Stimulated activated CD8-positive, alpha-beta memory T cell treated with anti-CD3 and anti-CD28 coated beads, Interleukin-15, amount 100 ng/mL, for 4 hours (primary cell): Measurements from ENCODE around the gene CCDC116.
"Not testable (repeated sequence)": the region's sequence is repeated elsewhere in the genome, so short reads cannot be mapped to it uniquely, and the experiment has no call there.

Experiments
- DNase-seq, 2 donors: peaks; one replicate each; pipeline ENCODE4 v3.0.0-alpha.2; 2020; ENCODE audit warnings: low read depth in 2 of 2

Gene CCDC116

DNA sequence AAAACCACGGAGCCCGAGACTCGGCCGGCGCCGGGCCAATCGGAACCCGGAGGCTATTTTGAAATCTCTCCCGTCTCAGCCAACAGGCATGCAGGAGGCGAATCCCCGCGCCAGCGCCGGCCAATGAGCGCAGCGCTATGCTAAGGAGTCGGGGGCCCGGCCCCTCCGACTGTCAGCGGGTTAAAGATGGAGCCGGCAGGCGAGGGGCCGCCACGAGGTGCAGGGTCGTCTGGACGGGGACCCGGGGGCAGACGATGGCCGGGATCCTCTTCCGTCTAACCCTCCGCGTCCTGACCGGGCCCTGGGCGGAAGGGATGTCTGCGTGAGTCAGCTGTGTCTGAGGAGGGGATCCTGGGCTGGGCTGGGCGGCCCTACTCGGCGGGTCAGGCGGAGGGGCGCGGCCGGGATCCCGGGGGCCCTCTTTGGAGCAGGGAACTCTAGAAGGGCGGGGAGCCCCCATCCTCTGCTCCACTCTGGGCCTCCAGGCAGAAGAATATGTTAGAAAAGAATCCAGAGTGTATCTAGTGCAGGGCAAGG, 19.5 kb downstream of the CCDC116 start:
- peak; percentile 59 to 65 for DNase-seq

DNA sequence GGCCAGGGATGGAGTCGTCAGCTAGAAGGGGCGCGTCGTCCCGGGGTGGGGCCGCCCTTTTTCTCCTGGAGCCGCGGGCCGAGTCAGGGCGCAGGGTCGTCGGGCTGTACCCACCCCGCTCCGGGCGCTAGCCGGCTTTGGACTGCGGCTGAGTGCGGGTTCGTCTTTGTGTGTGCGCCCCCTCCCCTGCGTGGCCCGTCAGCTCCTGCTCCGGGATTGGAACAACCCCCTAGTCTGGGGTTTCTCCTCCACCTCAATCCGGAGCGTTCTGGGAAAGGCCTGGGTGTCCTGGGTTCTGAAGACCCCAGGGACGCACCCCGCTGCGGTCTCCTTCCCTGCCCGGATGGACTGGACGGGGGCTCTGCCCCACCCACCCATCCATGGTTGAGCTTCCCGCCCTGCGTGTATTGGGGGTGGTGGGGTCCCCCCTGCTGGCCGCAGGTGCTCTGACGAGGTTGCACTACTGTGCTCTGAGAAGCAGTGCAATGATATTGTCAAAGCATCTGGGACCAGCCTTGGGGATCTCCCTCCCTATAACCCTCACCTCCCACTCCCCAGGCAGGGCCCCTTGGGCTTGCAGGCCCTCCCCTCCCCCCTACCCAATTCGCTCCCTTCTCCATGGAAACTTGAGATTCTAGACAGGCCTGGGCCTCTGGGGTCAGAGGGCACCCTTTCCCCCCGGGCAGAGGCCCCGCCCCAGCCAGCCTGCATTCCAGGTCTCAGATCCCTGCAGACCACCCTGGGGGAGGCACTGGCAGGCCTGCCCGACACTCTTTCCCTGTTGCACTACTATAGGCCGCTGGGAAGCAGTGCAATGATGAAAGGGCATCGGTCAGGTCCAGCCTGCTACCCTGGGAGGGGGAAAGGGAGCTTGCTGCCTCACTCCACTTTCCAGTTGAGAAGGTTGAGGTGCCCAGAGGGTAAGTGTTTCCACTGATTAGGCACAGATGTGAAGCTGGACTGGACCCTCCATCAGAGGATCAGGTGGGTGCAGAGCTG, 20.3 kb downstream of the CCDC116 start:
- DNase-seq = no peak

DNA sequence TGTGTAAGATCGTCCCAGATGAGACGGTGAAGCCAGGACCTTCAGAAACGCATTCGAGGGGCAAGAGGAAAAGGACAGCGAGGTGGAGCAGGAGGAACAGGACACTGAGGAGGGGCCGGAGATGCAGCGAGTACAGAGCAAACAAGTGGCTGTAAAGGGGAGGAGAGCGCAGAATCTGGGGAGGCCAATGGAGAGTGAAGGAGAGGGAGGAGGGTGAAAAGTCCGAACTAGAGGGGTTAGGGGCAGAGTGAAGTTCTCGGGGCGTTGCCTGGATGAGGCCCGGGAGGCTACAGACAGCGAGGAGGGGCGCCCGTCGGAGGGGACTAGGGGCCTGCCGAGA, 24.4 kb downstream of the CCDC116 start:
- no peak for DNase-seq

DNA sequence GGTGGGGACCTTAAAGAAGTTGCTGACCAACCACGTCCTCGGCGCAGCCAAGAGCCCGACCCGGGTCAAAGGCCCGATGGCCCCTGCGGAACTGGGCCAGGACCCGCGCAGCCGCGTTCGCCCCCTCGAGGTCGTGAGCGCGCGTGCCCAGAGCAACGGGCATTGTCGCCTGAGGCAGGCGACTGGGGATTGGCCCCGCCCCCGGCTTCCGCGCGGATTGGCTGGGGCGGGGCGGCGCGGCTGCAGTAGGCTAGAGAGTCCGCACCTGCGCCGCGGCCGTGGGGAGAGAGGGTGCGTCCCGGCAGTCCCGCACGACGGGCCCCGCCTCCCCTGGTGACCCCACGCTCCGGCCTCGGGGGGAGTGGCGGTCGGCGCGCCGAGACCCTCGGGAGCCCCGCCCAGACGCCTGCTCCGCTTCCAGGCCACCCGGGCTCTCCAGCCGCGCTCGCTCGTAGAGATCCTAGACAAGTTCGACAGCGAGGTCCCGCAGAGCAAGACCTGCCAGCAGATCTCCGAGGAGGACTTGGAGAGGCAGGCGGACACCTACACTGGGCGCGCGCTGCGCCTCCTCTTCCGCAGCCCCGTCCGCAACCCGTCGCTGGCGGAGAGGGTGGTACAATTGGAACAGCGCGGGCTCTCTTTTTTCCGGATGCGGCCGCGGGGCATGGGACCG, 24.9 kb downstream of the CCDC116 start:
- DNase-seq = peak; percentile 46 to 59

DNA sequence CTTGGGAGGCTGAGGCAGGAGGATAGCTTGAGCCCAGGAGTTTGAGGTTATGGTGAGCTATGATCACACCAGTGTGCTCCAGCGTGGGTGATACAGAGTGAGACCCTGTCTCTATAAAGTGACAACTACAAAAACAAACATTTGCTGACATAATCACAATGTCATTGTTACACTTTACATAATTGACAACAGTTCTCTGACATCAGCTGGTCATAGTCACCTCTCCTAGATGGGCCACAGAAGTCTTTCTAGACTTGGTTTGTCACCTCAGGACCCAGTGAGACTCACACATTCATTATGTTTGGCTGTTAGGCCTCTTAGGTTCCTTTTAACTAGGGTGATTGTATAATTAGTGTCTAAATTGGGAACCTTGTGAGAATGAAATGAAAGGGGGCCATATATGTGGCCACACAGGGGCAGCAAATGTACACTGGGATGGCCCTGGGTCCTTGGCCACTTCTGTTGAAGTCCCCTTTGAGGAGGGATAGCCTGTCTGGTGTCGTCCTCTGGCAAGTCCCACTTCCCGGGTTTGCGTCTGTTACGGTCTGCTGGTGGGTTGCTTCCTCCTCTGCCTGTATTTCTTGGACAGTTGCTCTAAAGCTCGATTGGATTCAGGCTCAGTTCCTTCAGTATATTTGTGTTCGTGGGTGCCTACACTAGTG, 27.4 kb downstream of the CCDC116 start:
- no peak for DNase-seq

DNA sequence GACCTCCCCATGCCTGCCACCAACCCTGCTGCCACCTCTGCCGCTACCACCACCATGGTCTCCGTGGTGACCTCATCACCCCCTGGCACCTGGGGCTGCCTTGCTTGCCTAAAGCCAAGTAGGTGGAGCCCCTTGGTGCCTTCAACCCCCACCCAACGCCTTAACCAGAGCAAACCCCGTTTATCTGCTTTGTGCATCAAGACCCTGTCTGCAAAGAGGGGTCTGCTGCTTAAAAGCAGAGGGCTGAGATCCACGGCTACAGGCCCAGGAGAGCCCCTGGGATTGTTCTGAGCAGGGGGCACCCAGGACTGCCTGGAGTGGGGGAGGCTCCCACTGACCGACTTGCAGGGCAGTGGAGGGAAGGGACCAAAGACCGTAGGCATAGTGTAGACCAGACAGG, 28.3 kb downstream of the CCDC116 start:
- DNase-seq = no peak

DNA sequence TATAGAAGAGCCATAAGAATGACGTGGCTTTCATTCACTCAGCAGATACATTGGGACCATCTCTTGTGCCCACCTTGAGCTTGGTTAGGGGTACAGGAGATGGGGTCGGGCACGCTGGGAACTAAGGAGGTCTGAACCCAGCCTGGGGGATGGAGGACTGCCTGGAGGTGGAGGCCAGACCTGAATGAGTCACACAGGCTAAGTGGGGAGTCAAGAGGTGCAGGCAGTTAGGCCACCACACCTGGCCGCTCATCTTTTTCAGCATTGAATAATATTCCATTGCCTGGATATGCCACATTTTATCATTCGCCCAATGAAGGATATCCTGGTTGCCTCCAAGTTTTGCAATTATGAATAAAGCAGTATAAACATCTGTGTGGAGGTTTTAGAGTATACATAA, 29.4 kb downstream of the CCDC116 start:
- no peak for DNase-seq

DNA sequence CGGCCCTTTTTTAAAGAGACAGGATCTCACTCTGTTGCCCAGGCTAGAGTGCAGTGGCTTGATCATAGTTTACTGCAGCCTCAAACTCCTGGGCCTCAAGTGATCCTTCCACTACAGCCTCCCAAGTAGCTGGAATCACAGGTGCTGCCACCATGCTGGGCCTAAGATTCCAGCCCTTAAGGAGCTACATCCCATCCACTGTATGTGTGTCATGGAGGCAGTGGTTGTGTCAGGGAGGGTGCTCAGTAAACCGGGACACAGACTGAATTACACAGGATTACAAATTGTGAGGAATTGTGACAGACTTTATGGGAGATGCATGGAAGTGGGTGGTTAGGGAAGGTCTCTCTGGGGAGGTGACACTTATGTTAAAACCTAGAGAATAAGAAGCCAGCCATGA, 31.2 kb downstream of the CCDC116 start:
- DNase-seq = no peak

DNA sequence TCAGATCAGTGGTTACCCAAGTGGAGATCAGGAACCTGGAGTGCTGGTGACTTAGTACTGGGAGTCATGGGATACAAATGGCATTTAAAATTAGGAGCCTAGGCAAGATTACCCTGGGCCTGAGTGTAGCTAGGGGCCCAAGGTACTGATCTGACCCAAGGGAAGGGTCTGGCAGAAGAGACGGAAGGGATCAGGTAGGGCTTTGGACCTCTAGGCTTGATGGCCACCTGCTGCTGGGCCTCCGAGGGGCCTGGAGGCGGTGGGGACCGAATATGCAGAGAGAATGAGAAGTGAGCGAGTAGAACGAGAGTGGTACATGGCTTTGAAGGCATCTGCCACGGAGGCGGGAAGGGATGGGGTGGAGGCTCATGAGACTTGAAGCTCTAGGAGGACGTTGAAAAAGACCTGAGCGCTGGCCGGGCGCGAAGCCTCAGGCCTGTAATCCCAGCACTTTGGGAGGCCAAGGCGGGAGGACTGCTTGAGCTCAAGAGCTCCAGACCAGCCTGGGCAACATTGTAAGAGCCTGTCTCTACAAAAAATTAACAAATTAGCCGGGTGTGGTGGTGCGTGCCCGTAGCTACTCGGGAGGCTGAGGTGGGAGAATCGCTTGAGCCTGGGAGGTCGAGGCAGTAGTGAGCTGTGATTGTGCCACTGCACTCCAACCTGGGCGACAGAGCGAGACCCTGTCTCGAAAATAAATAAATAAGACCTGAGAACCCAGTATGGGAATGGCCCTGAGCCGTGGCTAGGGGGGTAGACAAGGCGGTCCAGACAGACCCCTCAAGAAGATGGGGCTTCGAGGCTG, 32.7 kb downstream of the CCDC116 start:
- no peak for DNase-seq

DNA sequence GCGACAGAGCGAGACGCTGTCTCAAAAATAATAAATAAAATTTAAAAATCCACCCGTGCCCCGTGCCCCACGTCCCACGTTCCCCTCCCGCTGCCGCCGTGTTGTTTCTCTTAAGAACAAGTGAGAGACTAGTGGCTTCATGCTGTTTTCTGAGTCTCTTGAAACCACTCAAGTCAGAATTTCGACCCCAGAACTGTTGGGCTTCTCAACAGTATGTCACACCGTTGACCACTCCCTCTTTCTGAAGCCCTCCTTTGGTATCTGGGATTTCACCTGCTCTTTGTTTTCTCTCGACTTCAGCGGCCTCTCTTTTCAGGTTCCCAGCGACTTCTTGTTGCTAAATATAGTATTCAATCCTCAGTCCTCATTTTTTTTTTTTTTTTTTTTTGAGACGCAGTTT, 34.2 kb downstream of the CCDC116 start:
- no peak for DNase-seq

DNA sequence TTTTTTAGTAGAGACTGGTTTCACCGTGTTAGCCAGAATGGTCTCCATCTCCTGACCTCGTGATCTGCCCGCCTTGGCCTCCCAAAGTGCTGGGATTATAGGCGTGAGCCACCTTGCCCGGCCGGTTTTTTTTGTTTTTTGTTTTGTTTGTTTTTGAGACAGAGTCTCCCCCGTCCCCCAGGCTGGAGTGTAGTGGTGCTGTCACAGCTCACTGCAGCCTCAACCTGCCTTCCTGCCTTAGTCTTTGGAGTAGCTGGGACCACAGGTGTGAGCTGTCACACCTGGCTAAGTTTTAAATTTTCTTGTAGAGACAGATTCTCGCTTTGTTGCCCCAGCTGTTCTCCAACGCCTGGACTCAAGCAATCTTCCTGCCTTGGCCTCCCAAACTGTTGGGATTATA, 36.5 kb downstream of the CCDC116 start:
- no peak for DNase-seq

DNA sequence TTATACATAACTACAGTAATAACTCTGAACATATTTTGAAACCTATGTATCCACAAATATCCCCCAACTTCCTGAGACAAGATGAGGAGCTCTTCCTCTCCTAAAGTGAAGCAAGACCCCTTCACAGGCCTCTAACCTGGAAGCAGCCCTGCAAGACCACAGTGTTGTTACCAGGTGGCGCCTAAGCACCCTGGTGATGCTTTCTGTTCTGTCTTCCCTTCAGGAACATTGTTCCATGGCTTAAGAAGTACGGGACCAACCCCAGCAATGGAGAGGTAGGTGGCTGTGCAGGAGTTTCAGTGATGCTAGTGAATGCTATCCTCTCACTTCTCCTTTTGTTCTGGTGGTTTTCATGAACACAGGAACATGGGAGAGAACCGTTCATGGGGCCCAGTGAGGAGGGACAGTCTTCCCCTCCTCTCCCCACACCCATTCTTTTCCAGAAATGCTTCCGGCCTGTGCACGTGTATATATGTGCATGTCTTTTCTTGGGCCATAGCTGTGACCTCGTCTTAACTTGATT, 39.6 kb downstream of the CCDC116 start:
- no peak for DNase-seq

DNA sequence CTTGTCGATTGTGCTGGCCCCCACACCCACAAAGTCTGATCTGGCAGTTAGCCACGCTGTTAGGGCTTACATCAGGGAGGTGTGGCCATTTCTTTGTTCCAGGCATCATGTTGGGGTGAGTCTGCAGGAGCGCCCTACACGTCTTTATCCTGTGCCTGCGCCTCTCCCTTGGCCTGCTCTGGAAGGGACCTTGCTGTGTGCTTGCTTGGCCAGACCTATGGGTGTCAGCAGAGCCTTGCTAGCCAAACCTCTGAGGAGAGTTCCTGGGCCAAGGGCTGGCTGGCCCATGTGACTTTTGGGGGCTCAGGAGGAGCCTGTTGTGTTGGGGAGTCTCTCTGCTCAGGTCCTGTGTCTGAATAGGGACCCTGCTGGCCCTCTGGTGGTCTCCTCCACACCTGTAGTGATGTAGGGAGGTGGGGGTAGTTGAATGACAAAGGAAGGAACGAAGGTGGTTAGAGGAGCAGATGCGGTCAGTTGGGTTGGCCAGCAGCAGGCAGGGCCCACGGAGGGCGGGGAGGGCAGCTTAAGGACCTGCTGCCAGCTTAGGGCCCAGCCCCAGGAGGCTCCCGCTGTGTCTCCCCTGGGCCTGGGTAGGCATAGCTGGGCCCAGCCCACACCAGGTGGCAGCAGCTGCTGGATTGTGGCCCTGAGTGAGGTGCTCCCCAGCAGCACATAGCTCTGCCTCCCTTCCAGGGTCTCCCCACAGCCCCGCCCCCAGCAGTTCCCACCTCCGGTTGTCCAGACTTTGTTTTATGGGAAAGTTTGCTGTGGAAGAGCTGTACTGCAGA, 41.2 kb downstream of the CCDC116 start:
- no peak for DNase-seq

DNA sequence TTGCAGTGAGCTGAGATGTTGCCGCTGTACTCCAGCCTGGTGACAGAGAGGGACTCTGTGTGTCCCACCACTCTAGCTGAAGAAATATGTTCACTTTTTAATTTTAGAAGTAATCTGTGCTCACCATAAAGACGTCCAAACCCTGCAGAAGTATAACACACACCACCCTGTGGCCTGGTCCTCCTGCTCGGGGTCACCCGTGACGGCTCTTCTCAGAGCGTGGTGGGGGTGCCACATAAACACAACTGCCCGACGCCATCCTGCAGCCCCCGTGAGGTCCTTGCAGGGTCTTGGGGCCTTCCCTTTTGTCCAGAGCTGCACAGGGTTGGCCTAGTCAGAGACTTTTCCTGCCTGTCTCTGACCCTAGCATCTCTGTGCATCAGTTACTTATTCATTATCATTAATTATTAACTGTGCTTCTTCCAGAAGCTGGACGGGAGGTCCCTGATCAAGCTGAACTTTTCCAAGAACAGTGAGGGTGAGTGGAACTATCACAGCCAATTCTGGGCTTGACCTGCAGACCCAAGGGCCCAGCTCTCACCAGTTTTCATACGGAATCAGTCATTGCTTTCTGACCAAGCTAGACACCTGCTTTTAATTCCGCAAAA, 42.2 kb downstream of the CCDC116 start:
- no peak for DNase-seq

DNA sequence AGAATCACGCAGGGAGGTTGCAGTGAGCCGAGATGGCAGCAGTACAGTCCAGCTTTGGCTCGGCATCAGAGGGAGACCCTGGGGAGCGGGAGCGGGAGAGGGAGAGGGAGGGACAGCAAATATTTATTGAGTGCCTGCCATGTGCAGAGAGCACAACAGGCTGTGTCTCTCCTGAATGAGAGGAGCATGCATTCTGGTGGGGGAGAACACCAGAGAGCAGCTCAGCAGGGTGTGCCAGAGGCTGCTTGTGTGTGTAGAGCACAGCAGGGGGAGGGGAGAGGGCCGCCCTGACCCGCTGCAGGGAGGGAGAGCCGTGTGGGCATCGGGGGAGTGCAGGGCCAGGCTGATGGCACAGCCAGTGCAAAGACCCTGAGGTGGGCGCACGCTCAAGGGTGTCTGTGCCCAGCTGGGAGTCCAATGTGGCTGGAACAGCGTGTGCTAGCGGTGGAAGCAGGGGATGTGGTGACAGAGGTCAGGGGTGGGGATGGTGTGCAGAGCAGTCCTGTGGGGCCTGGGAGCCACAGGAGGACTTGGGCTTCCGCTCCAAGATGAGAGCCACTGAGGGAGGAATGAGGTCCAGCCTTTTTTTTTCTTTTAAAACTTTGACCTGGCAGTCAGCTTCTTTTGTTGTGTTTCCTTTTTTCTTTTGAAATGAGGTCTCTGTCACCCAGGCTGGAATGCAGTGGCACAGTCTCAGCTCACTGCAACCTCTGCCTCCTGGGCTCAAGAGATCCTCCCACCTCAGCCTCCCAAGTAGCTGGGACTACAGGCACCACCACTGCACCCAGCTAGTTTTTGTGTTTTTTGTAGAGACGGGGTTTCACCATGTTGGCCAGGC, 45.3 kb downstream of the CCDC116 start:
- no peak for DNase-seq

DNA sequence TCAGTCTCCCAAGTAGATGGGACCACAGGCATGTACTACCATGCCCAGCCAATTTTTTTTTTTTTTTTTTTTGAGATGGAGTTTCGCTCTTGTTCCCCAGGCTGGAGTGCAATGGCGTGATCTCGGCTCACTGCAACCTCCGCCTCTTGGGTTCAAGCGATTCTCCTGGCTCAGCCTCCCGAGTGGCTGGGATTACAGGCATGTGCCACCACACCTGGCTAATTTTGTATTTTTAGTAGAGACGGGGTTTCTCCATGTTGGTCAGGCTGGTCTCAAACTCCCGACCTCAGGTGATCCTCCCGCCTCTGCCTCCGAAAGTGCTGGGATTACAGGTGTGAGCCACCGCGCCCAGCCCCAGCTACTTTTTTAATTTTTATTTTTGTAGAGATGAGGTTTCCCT, 46.3 kb downstream of the CCDC116 start:
- DNase-seq = not testable (repeated sequence)

DNA sequence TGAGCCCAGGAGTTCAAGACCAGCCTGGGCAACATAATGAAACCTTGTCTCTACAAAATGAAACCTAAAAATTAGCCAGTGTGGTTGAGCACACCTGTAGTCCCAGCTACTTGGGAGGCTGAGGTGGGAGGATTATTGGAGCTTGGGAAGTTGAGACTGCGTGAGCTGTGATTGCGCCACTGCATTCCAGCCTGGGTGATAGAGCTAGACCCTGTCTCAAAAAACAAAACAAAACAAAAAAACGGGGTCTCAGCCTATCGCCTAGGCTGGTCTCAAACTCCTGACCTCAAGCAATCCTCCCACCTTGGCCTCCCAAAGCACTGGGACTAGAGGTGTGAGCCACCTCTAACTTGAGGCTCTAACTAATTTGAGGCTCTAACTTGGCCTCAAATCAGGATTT, 46.8 kb downstream of the CCDC116 start:
- no peak for DNase-seq

DNA sequence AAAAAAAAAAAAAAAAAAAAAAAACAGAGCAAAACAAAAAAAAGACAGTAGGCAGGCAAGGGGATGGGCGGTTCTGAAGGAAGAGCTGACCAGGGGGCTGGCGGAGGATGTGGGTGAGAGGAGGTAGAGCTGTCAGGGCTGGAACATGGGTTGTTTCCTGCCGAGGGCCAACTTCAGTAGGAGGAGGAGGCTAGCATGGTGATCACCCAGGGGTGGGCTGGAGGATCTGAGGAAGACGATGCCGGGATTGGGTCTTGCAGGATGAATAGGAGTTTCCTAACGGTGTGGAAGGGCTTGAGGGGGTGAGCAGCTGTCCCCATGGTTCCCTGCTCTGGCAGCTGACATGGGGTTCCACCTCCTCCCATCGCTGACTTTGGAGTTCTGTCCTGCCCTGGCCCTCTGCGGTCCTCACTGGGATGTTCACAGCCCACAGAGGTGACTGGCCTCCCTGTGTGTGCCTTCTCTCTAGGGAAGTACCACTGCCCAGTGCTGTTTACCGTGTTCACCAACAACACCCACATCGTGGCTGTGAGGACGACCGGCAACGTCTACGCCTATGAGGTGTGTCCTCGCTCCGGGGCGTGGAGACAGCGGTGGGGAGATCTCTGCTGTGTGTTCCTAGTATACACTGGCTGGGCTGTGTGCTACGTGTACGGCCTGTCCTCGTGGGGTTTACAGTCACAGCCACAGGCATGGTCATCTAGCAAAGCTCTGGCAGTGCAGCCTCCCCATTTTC, 48.4 kb downstream of the CCDC116 start:
- no peak for DNase-seq
